Central memory CD4-positive, alpha-beta T cell (primary cell): ENCODE measurements around the gene GUCA1A.
"Not testable (repeated sequence)": the region's sequence is repeated elsewhere in the genome, so short reads cannot be mapped to it uniquely, and the experiment has no call there.

Experiments
- DNase-seq: peaks from one replicate; pipeline ENCODE4 v3.0.0; 2022

GUCA1A gene

GRCh38 chr6:42147138-42147562, 26.0 kb upstream of the GUCA1A start:
- no peak for DNase-seq

- no peak for DNase-seq
Measured at GRCh38 chr6:42148058-42148457, 25.1 kb upstream of the GUCA1A start.

- DNase-seq = no peak
Measured at GRCh38 chr6:42150254-42150653, 22.9 kb upstream of the GUCA1A start.

GRCh38 chr6:42152024-42152423, 21.1 kb upstream of the GUCA1A start:
- DNase-seq = no peak

- DNase-seq = not testable (repeated sequence)
Measured at GRCh38 chr6:42152528-42153213, 20.5 kb upstream of the GUCA1A start.

GRCh38 chr6:42153921-42154320, 19.2 kb upstream of the GUCA1A start:
- no peak for DNase-seq

GRCh38 chr6:42154461-42155209, 18.5 kb upstream of the GUCA1A start:
- DNase-seq = no peak

GRCh38 chr6:42155293-42155692, 17.9 kb upstream of the GUCA1A start:
- no peak for DNase-seq

GRCh38 chr6:42156638-42157037, 16.5 kb upstream of the GUCA1A start:
- DNase-seq = no peak

- DNase-seq = no peak
Measured at GRCh38 chr6:42158011-42158410, 15.2 kb upstream of the GUCA1A start.

- DNase-seq = no peak
Measured at GRCh38 chr6:42158631-42159030, 14.5 kb upstream of the GUCA1A start.

GRCh38 chr6:42159431-42160024, 13.6 kb upstream of the GUCA1A start:
- no peak for DNase-seq

- DNase-seq = no peak
Measured at GRCh38 chr6:42162384-42162783, 10.8 kb upstream of the GUCA1A start.

GRCh38 chr6:42162812-42163211, 10.4 kb upstream of the GUCA1A start:
- no peak for DNase-seq

- DNase-seq = no peak
Measured at GRCh38 chr6:42163981-42164380, 9.2 kb upstream of the GUCA1A start.

- no peak for DNase-seq
Measured at GRCh38 chr6:42165016-42165415, 8.1 kb upstream of the GUCA1A start.

GRCh38 chr6:42166444-42167141, 6.6 kb upstream of the GUCA1A start:
- DNase-seq = peak; percentile 60

GRCh38 chr6:42168650-42169049, 4.5 kb upstream of the GUCA1A start:
- DNase-seq = no peak

- not testable (repeated sequence) for DNase-seq
Measured at GRCh38 chr6:42169780-42170179, 3.4 kb upstream of the GUCA1A start.

- no peak for DNase-seq
Measured at GRCh38 chr6:42171813-42172581, 1.2 kb upstream of the GUCA1A start.

GRCh38 chr6:42175860-42176259, 2.7 kb downstream of the GUCA1A start:
- DNase-seq = no peak

GRCh38 chr6:42176981-42177380, 3.8 kb downstream of the GUCA1A start:
- no peak for DNase-seq
